C1 segment of cervical spinal cord (tissue), 14 donors: ENCODE measurements around the gene ABCA5.
"Not testable (repeated sequence)": the region's sequence is repeated elsewhere in the genome, so short reads cannot be mapped to it uniquely, and the experiment has no call there.

Source experiments
- DNase-seq, 14 donors: peaks; one replicate each; lab custom pipeline; 2025; lab: John Stamatoyannopoulos, UW

Gene ABCA5

GRCh38 chr17:69331756-69332155 is 4.8 kb upstream of the ABCA5 start:
- DNase-seq: no peak

- peak in 2 of 14 donors; percentile 49 to 68 for DNase-seq
These were observed 415 bp downstream of the ABCA5 start for GRCh38 chr17:69326377-69327059.

- DNase-seq: peak in 1 of 14 donors; percentile 53
These were observed 1.2 kb downstream of the ABCA5 start for GRCh38 chr17:69325518-69326376.

GRCh38 chr17:69323806-69324205 is 3.1 kb downstream of the ABCA5 start:
- no peak for DNase-seq

GRCh38 chr17:69320908-69321238 is 6.1 kb downstream of the ABCA5 start:
- no peak for DNase-seq

- DNase-seq: no peak
These were observed 6.6 kb downstream of the ABCA5 start for GRCh38 chr17:69320210-69320907.

GRCh38 chr17:69317625-69318024 is 9.3 kb downstream of the ABCA5 start:
- DNase-seq: no peak

- DNase-seq: peak in 2 of 14 donors; percentile 28 to 67
These were observed 12.5 kb downstream of the ABCA5 start for GRCh38 chr17:69314246-69315065.

GRCh38 chr17:69305177-69305576 is 21.8 kb downstream of the ABCA5 start:
- DNase-seq: no peak

- no peak for DNase-seq
These were observed 24.3 kb downstream of the ABCA5 start for GRCh38 chr17:69302682-69303081.

GRCh38 chr17:69300222-69300621 is 26.7 kb downstream of the ABCA5 start:
- DNase-seq: no peak

GRCh38 chr17:69298120-69298722 is 28.7 kb downstream of the ABCA5 start:
- not testable (repeated sequence) for DNase-seq

GRCh38 chr17:69287168-69287567 is 39.8 kb downstream of the ABCA5 start:
- DNase-seq: no peak

- DNase-seq: no peak
These were observed 40.7 kb downstream of the ABCA5 start for GRCh38 chr17:69286257-69286656.

- DNase-seq: no peak
These were observed 42.3 kb downstream of the ABCA5 start for GRCh38 chr17:69284646-69285045.

- DNase-seq: no peak
These were observed 44.9 kb downstream of the ABCA5 start for GRCh38 chr17:69282002-69282401.

GRCh38 chr17:69276279-69276678 is 50.7 kb downstream of the ABCA5 start:
- not testable (repeated sequence) for DNase-seq

GRCh38 chr17:69275751-69276150 is 51.2 kb downstream of the ABCA5 start:
- no peak for DNase-seq

GRCh38 chr17:69271023-69271422 is 55.9 kb downstream of the ABCA5 start:
- DNase-seq: no peak

GRCh38 chr17:69269131-69269998 is 57.6 kb downstream of the ABCA5 start:
- no peak for DNase-seq
